H4 (cell line): Measurements from ENCODE around the gene ZNF780B. TPM values are rescaled to one million over a fixed set of nuclear protein-coding genes. Genes with fewer than 3 reads are reported as not detected.

Experiments used
- DNase-seq: peaks from one replicate; pipeline ENCODE4 v3.0.0-alpha.2; 2015; ENCODE audit warnings: low spot score
- total RNA-seq: library from RNA; depleted of rRNA; stranded (reverse); fragments of >200 nt; shearing (Covaris generic); gene quantifications from 2 replicates; pipeline ENCODE4 v1.2.3, GENCODE V29; 2014; rRNA removed

The ZNF780B gene
- total RNA-seq, 1 experiment from 2014 or later = 5.9 TPM

GRCh38 chr19:39982883-39983282 lies 73.1 kb downstream of the ZNF780B start:
- DNase-seq = no peak

Other genes with a start within 250 kb of the ZNF780B start
- gene DYRK1B, start 222.1 kb downstream of the ZNF780B start, total RNA-seq = 4.2 and 4.3 TPM in 2 replicates
- 256 and 309 TPM in 2 replicates for gene FBL, start 209.9 kb downstream of the ZNF780B start, total RNA-seq
- 0.64 and 0.99 TPM in 2 replicates for gene FCGBP, start 121.6 kb downstream of the ZNF780B start, total RNA-seq
- 263 and 299 TPM in 2 replicates for gene PSMC4, start 85.1 kb downstream of the ZNF780B start, total RNA-seq
- gene ZNF546, start 59.2 kb downstream of the ZNF780B start, total RNA-seq = 4.2 and 5.5 TPM in 2 replicates
- gene ZNF780A, start 34.7 kb upstream of the ZNF780B start, total RNA-seq = 9.2 and 17.1 TPM in 2 replicates
- 1.3 and 4.3 TPM in 2 replicates for gene MAP3K10, start 135.2 kb upstream of the ZNF780B start, total RNA-seq
- not detected in 2 replicates for gene TTC9B, start 162.2 kb upstream of the ZNF780B start, total RNA-seq
- not detected in 2 replicates for gene CCNP, start 170.5 kb upstream of the ZNF780B start, total RNA-seq
- 51.0 and 59.2 TPM in 2 replicates for gene AKT2, start 229.1 kb upstream of the ZNF780B start, total RNA-seq